Suprapubic skin (tissue), 4 donors: ENCODE data around the gene RXRA. TPM values are rescaled to one million over a fixed set of nuclear protein-coding genes. Genes with fewer than 3 reads are reported as not detected.

Source experiments
- DNase-seq, 2 donors: peaks; one replicate each; pipeline ENCODE4 v3.0.0-alpha.2; 2019; ENCODE audit warnings: low spot score in 2 of 2
- H3K27ac ChIP-seq: fragments of 200-600 bp; sonication (generic); one replicate; pipeline ENCODE4 v1.5.1; 2019
- H3K27me3 ChIP-seq: fragments of 200-600 bp; sonication (generic); one replicate; pipeline ENCODE4 v1.5.1; 2019
- H3K36me3 ChIP-seq: fragments of 200-600 bp; sonication (generic); one replicate; pipeline ENCODE4 v1.5.1; 2019
- H3K4me1 ChIP-seq: fragments of 200-600 bp; sonication (generic); one replicate; pipeline ENCODE4 v1.5.1; 2019
- H3K4me3 ChIP-seq: fragments of 200-600 bp; sonication (generic); one replicate; pipeline ENCODE4 v1.5.1; 2019; ENCODE audit warnings: mild to moderate bottlenecking
- H3K9me3 ChIP-seq: fragments of 200-600 bp; sonication (generic); one replicate; pipeline ENCODE4 v1.5.1; 2019
- EP300 ChIP-seq: sonication (generic); formaldehyde crosslinking; IDR thresholded peaks from one replicate; pipeline ENCODE4 v1.6.1; 2017; ENCODE audit warnings: antibody characterized with exemption
- POLR2A ChIP-seq, 2 donors: fragments of 450-650 bp; IDR thresholded peaks; one replicate each; pipeline ENCODE4 v1.6.1; 2017; ENCODE audit warnings: antibody characterized with exemption in 2 of 2, mild to moderate bottlenecking in 2 of 2, moderate library complexity in 2 of 2
- POLR2AphosphoS5 ChIP-seq, 3 donors: sonication (generic); formaldehyde crosslinking; IDR thresholded peaks; one replicate each; pipeline ENCODE4 v1.6.1; 2017; ENCODE audit warnings: antibody characterized with exemption in 3 of 3
- WGBS: methylation state at CpG from one replicate; pipeline ENCODE4 v1.1.5; 2018; 5-methylcytosine and 5-hydroxymethylcytosine counted together
- total RNA-seq, 4 donors: library from RNA; depleted of rRNA; stranded (reverse); fragments of >200 nt; gene quantifications; one replicate each; pipeline ENCODE4 v1.1.0, GENCODE V29; 2016
- TF ChIP-seq, protein P1 (sequence below), 2 donors: fragments of 200-600 bp in 1 of 2; fragments of 450-650 bp in 1 of 2; sonication (generic) in 1 of 2; IDR thresholded peaks; one replicate each; pipeline ENCODE4 v1.5.1; 2016 to 2019; ENCODE audit warnings: antibody characterized with exemption in 2 of 2, mild to moderate bottlenecking in 1 of 2, moderate library complexity in 1 of 2

Gene RXRA
- total RNA-seq, 4 donors from 2014 or later: 165 to 240 (median 185) TPM

GRCh38 chr9:134359493-134360179 lies 33.4 kb downstream of the RXRA start:
- no peak overlapping the region for H3K4me3 ChIP-seq
- no peaks in the 10 kb centered on the region for H3K36me3 ChIP-seq
- no peak for DNase-seq
- TF ChIP-seq POLR2AphosphoS5 (IDR thresholded peaks at IDR 0.05): no peak
- no peak for TF ChIP-seq EP300
- TF ChIP-seq, protein P1, sequence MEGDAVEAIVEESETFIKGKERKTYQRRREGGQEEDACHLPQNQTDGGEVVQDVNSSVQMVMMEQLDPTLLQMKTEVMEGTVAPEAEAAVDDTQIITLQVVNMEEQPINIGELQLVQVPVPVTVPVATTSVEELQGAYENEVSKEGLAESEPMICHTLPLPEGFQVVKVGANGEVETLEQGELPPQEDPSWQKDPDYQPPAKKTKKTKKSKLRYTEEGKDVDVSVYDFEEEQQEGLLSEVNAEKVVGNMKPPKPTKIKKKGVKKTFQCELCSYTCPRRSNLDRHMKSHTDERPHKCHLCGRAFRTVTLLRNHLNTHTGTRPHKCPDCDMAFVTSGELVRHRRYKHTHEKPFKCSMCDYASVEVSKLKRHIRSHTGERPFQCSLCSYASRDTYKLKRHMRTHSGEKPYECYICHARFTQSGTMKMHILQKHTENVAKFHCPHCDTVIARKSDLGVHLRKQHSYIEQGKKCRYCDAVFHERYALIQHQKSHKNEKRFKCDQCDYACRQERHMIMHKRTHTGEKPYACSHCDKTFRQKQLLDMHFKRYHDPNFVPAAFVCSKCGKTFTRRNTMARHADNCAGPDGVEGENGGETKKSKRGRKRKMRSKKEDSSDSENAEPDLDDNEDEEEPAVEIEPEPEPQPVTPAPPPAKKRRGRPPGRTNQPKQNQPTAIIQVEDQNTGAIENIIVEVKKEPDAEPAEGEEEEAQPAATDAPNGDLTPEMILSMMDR (IDR thresholded peaks at IDR 0.05): no peak
- no peak for TF ChIP-seq POLR2A (IDR thresholded peaks at IDR 0.05)
- H3K9me3 ChIP-seq: no peaks in the 10 kb centered on the region
- H3K4me1 ChIP-seq: peaks cover 100% of the 10 kb centered on the region
- WGBS: 63% methylated on average over 10 of the region's 23 CpGs
- peak overlapping the region; percentile 91 for H3K27ac ChIP-seq
- H3K27me3 ChIP-seq: no peaks in the 10 kb centered on the region

DNA sequence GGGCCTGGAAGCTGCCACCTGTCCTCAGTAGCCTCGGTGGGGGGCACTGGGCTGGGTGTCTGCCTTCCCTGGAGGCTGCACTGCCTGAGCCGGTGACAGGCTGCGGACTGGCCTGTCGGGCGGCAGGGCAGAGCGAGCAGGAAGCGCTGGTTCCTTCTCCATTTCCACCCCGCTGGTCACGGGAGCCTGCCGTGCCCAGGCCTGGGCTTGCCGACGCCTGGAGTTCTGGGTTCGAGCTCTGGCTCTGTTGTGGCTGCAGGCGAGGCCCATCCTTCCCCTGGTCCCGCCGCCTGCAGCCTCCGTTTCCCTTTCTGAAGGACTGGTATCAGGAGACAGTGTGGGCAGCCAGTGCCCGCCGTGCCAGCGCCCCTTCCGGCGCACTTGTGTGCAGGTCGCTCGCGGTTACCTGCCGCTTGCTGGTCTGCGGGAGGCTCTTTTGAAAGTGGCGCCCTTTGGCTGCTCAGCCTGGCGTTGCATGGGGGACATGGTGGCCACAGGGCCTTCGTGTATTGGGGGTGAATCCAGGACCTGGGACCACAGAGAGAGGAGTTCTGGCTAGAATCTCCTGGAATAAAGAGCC lies 34.0 kb downstream of the RXRA start:
- no peak overlapping the region for H3K4me3 ChIP-seq
- H3K4me1 ChIP-seq: peaks cover 100% of the 10 kb centered on the region
- no peak for DNase-seq
- TF ChIP-seq POLR2AphosphoS5 (IDR thresholded peaks at IDR 0.05) (no peak), EP300 (no peak), POLR2A (IDR thresholded peaks at IDR 0.05) (no peak)
- TF ChIP-seq, protein P1 (IDR thresholded peaks at IDR 0.05): no peak
- no peaks in the 10 kb centered on the region for H3K36me3 ChIP-seq
- no peaks in the 10 kb centered on the region for H3K27me3 ChIP-seq
- H3K27ac ChIP-seq: peak overlapping the region; percentile 91
- 50% methylated on average over 1 of the region's 30 CpGs for WGBS
- H3K9me3 ChIP-seq: no peaks in the 10 kb centered on the region

DNA sequence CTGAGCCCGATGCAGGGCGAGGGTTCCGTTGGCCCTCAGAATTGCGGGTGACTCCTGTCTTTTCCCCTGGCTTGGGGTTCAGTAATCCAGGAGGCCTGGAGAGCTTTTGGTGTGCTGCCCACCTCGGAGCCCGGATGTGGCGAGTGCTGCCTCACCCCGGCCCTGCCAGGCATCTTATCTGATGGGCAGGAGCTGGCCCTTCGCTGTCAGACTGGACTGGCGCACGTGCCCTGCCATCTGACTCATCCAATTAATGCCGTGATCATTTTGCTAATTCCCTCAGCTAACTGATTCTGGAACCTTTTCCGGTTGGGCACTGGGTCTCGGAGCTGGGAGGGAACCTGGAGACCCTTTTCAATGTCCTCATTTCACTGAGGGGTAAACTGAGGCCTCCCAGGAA lies 34.6 kb downstream of the RXRA start:
- DNase-seq: no peak

DNA sequence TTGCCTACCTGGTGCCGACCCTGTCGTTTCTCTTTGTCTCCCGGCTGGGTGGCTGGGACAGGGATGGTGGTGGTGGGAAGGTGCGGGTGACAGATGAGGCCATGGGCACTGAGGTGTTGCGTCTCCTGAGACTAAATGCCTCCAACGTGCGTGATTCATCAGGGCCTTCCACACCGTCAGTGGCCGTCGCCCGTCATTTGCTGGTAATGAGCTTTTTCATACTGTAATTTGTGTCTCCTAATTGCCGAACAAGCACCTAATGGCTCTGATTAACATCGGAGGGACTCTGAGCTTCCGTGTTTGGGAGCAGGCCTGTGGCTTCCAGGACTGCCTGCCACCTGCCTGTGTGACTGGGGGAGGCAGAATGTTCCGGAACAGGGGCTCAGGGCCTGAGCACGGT lies 35.2 kb downstream of the RXRA start:
- peak overlapping the region; percentile 91 for H3K27ac ChIP-seq

More for the DNA sequence above, 34.6 kb downstream of the RXRA start:
- WGBS: no CpG with 5 or more reads among the region's 14 CpGs
- TF ChIP-seq POLR2AphosphoS5 (IDR thresholded peaks at IDR 0.05) (peak in 1 of 3 donors; percentile 17), POLR2A (IDR thresholded peaks at IDR 0.05) (no peak)
- peaks cover 100% of the 10 kb centered on the region for H3K4me1 ChIP-seq
- H3K9me3 ChIP-seq: no peaks in the 10 kb centered on the region
- no peaks in the 10 kb centered on the region for H3K27me3 ChIP-seq
- H3K36me3 ChIP-seq: no peaks in the 10 kb centered on the region
- H3K4me3 ChIP-seq: no peak overlapping the region
- peak overlapping the region; percentile 91 for H3K27ac ChIP-seq

DNA sequence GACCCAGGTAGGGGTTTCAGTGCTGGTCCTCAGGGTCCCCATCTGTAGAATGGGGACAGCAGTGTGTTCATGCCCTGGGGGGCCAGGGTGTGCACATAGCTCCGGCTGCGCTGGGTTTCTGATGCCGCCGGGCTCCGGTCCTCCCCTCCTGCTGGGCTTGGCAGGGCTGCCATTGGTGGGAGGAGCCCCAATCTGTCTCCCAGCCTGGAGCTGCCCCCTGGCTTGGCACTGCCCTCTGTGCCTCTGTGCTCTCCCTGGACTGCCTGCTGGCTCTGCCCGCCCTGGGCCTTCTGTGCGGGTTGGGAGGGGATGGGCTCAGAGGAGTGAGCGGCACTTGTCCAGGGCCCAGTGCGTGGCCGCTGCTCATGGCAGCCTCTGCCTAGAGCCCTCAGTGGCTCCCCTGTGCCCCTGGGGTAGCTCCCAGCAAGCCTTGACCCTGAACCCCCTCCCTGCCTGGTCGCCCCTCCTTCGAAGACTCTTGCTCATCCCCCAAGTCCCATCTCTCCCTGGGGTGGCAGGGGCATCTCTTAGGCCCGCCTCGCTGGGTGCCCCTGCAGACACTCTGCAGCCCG lies 35.7 kb downstream of the RXRA start:
- no peak for DNase-seq
- WGBS: 96% methylated on average over 9 of the region's 15 CpGs
- no peaks in the 10 kb centered on the region for H3K9me3 ChIP-seq
- no peaks in the 10 kb centered on the region for H3K27me3 ChIP-seq
- peaks cover 100% of the 10 kb centered on the region for H3K4me1 ChIP-seq
- TF ChIP-seq POLR2A (IDR thresholded peaks at IDR 0.05) (no peak), POLR2AphosphoS5 (IDR thresholded peaks at IDR 0.05) (no peak), EP300 (no peak)
- TF ChIP-seq, protein P1 (IDR thresholded peaks at IDR 0.05): no peak
- peak overlapping the region; percentile 91 for H3K27ac ChIP-seq
- H3K36me3 ChIP-seq: no peaks in the 10 kb centered on the region
- H3K4me3 ChIP-seq: no peak overlapping the region

More for the DNA sequence above, 35.2 kb downstream of the RXRA start:
- Histone ChIP-seq H3K36me3 (no peaks in the 10 kb centered on the region), H3K9me3 (no peaks in the 10 kb centered on the region), H3K4me3 (no peak overlapping the region), H3K27me3 (no peaks in the 10 kb centered on the region), H3K4me1 (peaks cover 100% of the 10 kb centered on the region)
- WGBS: 65% methylated on average over 8 of the region's 16 CpGs
- TF ChIP-seq EP300 (no peak), POLR2AphosphoS5 (IDR thresholded peaks at IDR 0.05) (no peak)
- TF ChIP-seq, protein P1 (IDR thresholded peaks at IDR 0.05): no peak
- DNase-seq: no peak
